Subcutaneous abdominal adipose tissue (tissue), 5 donors: ENCODE results near the gene PIGQ.

Experiments used
- H3K27ac ChIP-seq: one replicate; pipeline ENCODE4 v1.7.0; 2013; ENCODE audit warnings: low read depth, mild to moderate bottlenecking, inconsistent platforms, low read length, moderate library complexity
- H3K27me3 ChIP-seq, 5 donors: one replicate each; pipeline ENCODE4 v1.7.0; 2013; ENCODE audit warnings: low read length in 5 of 5, inconsistent platforms in 1 of 5; ENCODE audit not compliant: control insufficient read depth in 5 of 5, insufficient read depth in 4 of 5
- H3K36me3 ChIP-seq, 5 donors: one replicate each; pipeline ENCODE4 v1.7.0; 2013; ENCODE audit warnings: low read length in 5 of 5; ENCODE audit not compliant: control insufficient read depth in 5 of 5, insufficient read depth in 5 of 5
- H3K4me1 ChIP-seq, 5 donors: one replicate each; pipeline ENCODE4 v1.7.0; 2013; ENCODE audit warnings: low read length in 5 of 5, mild to moderate bottlenecking in 3 of 5, moderate library complexity in 1 of 5; ENCODE audit not compliant: control insufficient read depth in 5 of 5, insufficient read depth in 5 of 5
- H3K4me3 ChIP-seq, 5 donors: one replicate each; pipeline ENCODE4 v1.7.0; 2013; ENCODE audit warnings: low read length in 5 of 5, low read depth in 1 of 5
- H3K9ac ChIP-seq, 5 donors: one replicate each; pipeline ENCODE4 v1.7.0; 2013; ENCODE audit warnings: low read length in 5 of 5, mild to moderate bottlenecking in 4 of 5, moderate library complexity in 3 of 5
- H3K9me3 ChIP-seq, 5 donors: one replicate each; pipeline ENCODE4 v1.7.0; 2013; ENCODE audit warnings: low read length in 5 of 5; ENCODE audit not compliant: control insufficient read depth in 5 of 5
- donor health status: healthy.
- donor health status: healthy.
- donor health status: healthy.
- donor health status: healthy.
- donor health status: healthy.

PIGQ gene

GRCh38 chr16:555528-556473 is 14.0 kb upstream of the PIGQ start:
- H3K9me3 ChIP-seq: no peaks in the 10 kb centered on the region
- no peak overlapping the region for H3K27ac ChIP-seq
- H3K4me3 ChIP-seq: no peak overlapping the region
- no peak overlapping the region for H3K9ac ChIP-seq
- H3K27me3 ChIP-seq: peaks cover 13 to 26% (median 18%) of the 10 kb centered on the region in 5 donors
- H3K36me3 ChIP-seq: peaks cover 0 to 19% (median 17%) of the 10 kb centered on the region in 5 donors
- H3K4me1 ChIP-seq: peaks cover 0 to 13% (median 3%) of the 10 kb centered on the region in 5 donors

- H3K27me3 ChIP-seq: peaks cover 20 to 34% (median 26%) of the 10 kb centered on the region in 5 donors
- H3K9me3 ChIP-seq: no peaks in the 10 kb centered on the region
Measured at GRCh38 chr16:556474-557173, 13.1 kb upstream of the PIGQ start.

GRCh38 chr16:557463-558297 is 12.1 kb upstream of the PIGQ start:
- peaks cover 0 to 13% (median 3%) of the 10 kb centered on the region in 5 donors for H3K4me1 ChIP-seq

More at GRCh38 chr16:556474-557173, 13.1 kb upstream of the PIGQ start:
- Histone ChIP-seq H3K9ac (no peak overlapping the region), H3K27ac (no peak overlapping the region), H3K4me1 (peaks cover 0 to 13% (median 3%) of the 10 kb centered on the region in 5 donors), H3K4me3 (no peak overlapping the region), H3K36me3 (peaks cover 0 to 13% (median 12%) of the 10 kb centered on the region in 5 donors)

GRCh38 chr16:558298-559020 is 11.3 kb upstream of the PIGQ start:
- Histone ChIP-seq H3K4me3 (no peak overlapping the region), H3K27ac (no peak overlapping the region), H3K9me3 (no peaks in the 10 kb centered on the region), H3K36me3 (peaks cover 0 to under 1% (median 0%) of the 10 kb centered on the region in 5 donors), H3K4me1 (peaks cover 0 to 13% (median 3%) of the 10 kb centered on the region in 5 donors), H3K9ac (no peak overlapping the region), H3K27me3 (peaks cover 24 to 42% (median 38%) of the 10 kb centered on the region in 5 donors)

More at GRCh38 chr16:557463-558297, 12.1 kb upstream of the PIGQ start:
- peaks cover 0 to 4% (median 4%) of the 10 kb centered on the region in 5 donors for H3K36me3 ChIP-seq
- no peak overlapping the region for H3K27ac ChIP-seq
- no peaks in the 10 kb centered on the region for H3K9me3 ChIP-seq
- peaks cover 20 to 42% (median 34%) of the 10 kb centered on the region in 5 donors for H3K27me3 ChIP-seq
- H3K4me3 ChIP-seq: no peak overlapping the region
- no peak overlapping the region for H3K9ac ChIP-seq

GRCh38 chr16:559021-559380 is 10.8 kb upstream of the PIGQ start:
- Histone ChIP-seq H3K4me3 (no peak overlapping the region), H3K9ac (no peak overlapping the region), H3K4me1 (peaks cover 0 to 13% (median 3%) of the 10 kb centered on the region in 5 donors), H3K9me3 (no peaks in the 10 kb centered on the region), H3K27me3 (peaks cover 28 to 44% (median 40%) of the 10 kb centered on the region in 5 donors), H3K36me3 (no peaks in the 10 kb centered on the region), H3K27ac (no peak overlapping the region)

- H3K4me1 ChIP-seq: peaks cover 0 to 11% (median 3%) of the 10 kb centered on the region in 5 donors
- peaks cover 28 to 44% (median 40%) of the 10 kb centered on the region in 5 donors for H3K27me3 ChIP-seq
- H3K9me3 ChIP-seq: no peaks in the 10 kb centered on the region
- no peaks in the 10 kb centered on the region for H3K36me3 ChIP-seq
- no peak overlapping the region for H3K4me3 ChIP-seq
- H3K27ac ChIP-seq: no peak overlapping the region
- no peak overlapping the region for H3K9ac ChIP-seq
Measured at GRCh38 chr16:559411-560203, 10.2 kb upstream of the PIGQ start.

GRCh38 chr16:560204-560700 is 9.5 kb upstream of the PIGQ start, which contains the start of gene PRR35:
Gene PRR35 (plus strand): TSS chr16:560394. CDS start chr16:563295, 2,901 bp downstream.
- peaks cover 28 to 44% (median 40%) of the 10 kb centered on the region in 5 donors for H3K27me3 ChIP-seq
- no peak within 1 kb of the TSS for H3K4me3 ChIP-seq
- no peak within 1 kb of the TSS for H3K27ac ChIP-seq
- H3K36me3 ChIP-seq: no peaks in the 10 kb centered on the region
- peaks cover 0 to 8% (median 3%) of the 10 kb centered on the region in 5 donors for H3K4me1 ChIP-seq
- no peak within 1 kb of the TSS for H3K9ac ChIP-seq
- H3K9me3 ChIP-seq: no peaks in the 10 kb centered on the region

GRCh38 chr16:560701-561412 is 8.9 kb upstream of the PIGQ start:
- Histone ChIP-seq H3K36me3 (no peaks in the 10 kb centered on the region), H3K27me3 (peaks cover 28 to 44% (median 40%) of the 10 kb centered on the region in 5 donors), H3K27ac (no peak overlapping the region), H3K4me1 (peaks cover 0 to 10% (median 4%) of the 10 kb centered on the region in 5 donors), H3K4me3 (no peak overlapping the region), H3K9ac (no peak overlapping the region), H3K9me3 (no peaks in the 10 kb centered on the region)
